ENCODE results near the gene LEMD2.

GRCh38 chr6:33837971-33838665 lies 49.2 kb upstream of the LEMD2 start:
- TF ChIP-seq, protein P1, sequence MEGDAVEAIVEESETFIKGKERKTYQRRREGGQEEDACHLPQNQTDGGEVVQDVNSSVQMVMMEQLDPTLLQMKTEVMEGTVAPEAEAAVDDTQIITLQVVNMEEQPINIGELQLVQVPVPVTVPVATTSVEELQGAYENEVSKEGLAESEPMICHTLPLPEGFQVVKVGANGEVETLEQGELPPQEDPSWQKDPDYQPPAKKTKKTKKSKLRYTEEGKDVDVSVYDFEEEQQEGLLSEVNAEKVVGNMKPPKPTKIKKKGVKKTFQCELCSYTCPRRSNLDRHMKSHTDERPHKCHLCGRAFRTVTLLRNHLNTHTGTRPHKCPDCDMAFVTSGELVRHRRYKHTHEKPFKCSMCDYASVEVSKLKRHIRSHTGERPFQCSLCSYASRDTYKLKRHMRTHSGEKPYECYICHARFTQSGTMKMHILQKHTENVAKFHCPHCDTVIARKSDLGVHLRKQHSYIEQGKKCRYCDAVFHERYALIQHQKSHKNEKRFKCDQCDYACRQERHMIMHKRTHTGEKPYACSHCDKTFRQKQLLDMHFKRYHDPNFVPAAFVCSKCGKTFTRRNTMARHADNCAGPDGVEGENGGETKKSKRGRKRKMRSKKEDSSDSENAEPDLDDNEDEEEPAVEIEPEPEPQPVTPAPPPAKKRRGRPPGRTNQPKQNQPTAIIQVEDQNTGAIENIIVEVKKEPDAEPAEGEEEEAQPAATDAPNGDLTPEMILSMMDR (IDR thresholded peaks at IDR 0.05) = no peak
- TF ChIP-seq POLR2A (IDR thresholded peaks at IDR 0.05) = no peak
- TF ChIP-seq POLR2AphosphoS5 (IDR thresholded peaks at IDR 0.05) = no peak
